ENCODE data around the gene C21orf91.

DNA sequence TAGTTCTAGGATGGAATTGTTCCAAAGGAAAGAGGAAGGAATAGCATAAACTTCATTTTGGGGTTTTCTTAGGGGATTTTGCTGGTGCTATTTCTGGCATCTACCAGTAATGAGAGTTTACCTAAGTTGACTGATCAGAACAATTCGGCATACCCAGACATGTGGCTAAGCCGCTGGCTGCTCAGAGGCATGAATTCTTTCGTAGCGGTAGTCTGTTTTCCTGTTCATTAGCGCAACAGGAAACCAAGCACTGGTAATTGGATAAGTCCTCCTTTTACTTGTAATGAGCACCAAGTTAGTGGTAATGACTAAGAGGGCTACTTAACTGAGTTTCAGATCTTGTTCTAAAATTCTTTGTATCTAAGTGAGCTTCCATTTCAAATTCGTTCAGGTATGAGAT, 38.6 kb downstream of the C21orf91 start:
- TF ChIP-seq, protein P1, sequence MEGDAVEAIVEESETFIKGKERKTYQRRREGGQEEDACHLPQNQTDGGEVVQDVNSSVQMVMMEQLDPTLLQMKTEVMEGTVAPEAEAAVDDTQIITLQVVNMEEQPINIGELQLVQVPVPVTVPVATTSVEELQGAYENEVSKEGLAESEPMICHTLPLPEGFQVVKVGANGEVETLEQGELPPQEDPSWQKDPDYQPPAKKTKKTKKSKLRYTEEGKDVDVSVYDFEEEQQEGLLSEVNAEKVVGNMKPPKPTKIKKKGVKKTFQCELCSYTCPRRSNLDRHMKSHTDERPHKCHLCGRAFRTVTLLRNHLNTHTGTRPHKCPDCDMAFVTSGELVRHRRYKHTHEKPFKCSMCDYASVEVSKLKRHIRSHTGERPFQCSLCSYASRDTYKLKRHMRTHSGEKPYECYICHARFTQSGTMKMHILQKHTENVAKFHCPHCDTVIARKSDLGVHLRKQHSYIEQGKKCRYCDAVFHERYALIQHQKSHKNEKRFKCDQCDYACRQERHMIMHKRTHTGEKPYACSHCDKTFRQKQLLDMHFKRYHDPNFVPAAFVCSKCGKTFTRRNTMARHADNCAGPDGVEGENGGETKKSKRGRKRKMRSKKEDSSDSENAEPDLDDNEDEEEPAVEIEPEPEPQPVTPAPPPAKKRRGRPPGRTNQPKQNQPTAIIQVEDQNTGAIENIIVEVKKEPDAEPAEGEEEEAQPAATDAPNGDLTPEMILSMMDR (IDR thresholded peaks at IDR 0.05) = no peak
- TF ChIP-seq POLR2A (IDR thresholded peaks at IDR 0.05) = no peak

Data from right lobe of liver (tissue), 4 donors.